DMS79 (cell line): ENCODE results near the gene TRMT44.
A peak's percentile ranks its signal among the peaks of the same experiment; 100 is the strongest.
"Not testable (repeated sequence)": the region's sequence is repeated elsewhere in the genome, so short reads cannot be mapped to it uniquely, and the experiment has no call there.

ENCODE experiments used
- DNase-seq: peaks from one replicate; lab custom pipeline; 2025; lab: John Stamatoyannopoulos, UW

Gene TRMT44

DNA sequence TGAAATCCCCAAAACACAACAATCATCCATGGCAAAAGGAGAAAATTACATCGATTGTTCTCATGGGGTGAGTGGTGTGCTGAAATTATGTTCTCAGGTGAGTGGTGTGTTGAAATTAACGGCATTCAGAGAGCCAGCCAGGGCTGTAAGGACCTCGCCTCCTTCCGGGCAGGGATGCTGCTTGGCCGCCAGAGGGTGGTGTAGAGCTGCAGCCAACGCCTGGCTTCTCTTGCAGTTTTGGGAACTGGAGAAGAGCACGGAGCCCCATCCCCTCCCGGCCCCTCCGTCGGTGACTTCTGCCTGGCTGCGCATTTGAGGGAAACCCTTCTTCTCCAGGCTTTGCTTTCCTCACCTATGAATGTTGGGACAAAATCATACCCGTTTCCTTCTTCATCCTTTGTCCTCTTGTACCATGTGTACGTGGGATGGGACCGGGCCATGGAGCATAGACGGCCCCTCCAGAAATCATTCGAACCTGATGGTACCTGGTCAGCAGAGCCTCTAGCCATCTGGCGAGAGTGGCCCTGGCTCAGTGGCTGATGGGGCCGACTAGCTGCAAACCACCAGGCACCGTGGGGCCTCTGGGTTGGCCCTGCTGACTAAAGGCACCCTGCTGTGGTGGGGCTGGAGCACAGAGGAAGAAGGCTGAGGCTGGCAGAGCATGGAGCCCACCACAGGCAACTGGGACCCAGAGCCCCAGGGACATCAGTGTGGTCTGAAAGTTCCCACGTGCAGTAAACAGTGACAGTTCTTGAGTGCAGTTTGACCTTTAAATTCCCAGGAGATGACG lies 28.4 kb downstream of the TRMT44 start:
- peak; percentile 3 for DNase-seq

DNA sequence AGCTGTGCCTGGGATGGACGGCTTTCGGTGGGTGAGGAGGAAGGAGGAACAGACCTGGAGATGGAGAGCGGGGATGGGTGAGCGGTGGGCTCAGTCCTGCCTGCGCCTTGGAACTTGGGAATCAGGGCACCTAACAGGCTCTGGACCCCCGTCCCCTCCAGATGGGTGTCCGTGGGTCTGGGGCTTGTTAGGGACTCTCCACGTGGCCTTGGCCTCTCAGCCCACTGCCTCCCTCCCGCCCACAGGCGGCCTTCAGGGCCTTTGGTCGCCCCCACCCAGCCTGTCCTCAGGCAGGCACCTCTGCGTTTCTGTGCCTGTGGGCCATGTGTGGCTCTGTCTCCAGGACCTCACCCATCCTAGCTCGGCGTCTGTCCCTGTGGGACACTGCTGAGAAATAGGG lies 29.0 kb downstream of the TRMT44 start:
- no peak for DNase-seq

DNA sequence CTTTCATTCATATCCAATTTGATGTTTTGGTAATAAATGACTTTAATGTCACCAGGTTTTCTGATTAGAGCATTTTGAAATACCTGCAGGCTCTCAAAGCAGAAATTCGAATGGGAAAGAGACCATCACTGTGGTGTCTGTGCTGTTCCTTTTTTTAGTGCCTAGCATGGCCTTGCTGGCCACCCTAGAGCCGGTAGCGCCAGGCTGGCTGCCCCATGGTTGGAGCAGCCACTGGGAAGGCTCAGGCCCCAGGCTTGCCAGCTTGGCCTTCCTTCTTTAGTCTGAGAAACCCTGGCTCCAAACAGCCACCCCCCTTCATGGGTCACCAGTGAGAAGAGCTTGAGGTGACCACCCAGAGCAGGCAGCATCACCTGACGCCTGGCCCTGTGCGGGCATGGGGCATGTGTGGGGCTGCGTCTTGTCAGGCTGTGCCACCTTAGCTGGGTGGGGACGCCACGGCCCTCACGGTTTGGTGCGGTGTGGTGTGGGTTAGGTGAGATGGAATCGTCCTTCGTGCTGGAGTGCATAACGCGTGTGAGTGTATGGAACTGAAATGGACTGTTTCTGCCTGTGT lies 30.0 kb downstream of the TRMT44 start:
- DNase-seq, result no peak

DNA sequence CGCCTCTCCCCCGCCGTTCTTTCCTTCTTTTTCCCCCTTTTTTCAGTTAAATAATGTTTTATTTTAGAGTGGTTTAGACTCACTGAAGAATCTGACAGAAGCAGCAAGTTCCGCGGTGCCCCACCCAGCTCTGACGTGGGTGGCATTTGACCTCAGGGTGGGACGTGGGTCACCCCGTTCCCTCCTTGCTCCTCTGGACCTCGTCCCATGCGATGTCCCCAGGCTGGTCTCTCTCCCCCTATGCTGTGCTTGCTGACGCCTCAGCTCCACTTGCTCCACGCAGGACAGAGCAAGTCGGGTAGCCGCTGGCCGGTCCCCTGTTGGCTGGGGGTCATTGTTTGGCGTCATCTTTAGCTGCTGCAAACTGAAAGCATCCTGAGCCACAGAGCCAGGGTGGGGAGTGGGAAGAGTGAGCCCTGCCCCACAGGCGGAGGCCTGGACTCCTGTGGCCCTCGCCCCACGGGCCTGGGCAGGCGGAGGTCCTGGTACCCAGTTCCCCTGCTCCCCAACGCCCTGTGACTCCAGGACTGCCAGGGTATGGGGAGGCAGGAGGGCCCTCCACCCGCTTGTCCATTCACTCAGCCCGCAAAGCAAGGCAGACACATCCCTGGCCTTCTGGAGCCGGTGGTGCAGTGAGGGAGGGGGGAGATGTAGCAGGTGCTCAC lies 30.8 kb downstream of the TRMT44 start:
- no peak for DNase-seq

DNA sequence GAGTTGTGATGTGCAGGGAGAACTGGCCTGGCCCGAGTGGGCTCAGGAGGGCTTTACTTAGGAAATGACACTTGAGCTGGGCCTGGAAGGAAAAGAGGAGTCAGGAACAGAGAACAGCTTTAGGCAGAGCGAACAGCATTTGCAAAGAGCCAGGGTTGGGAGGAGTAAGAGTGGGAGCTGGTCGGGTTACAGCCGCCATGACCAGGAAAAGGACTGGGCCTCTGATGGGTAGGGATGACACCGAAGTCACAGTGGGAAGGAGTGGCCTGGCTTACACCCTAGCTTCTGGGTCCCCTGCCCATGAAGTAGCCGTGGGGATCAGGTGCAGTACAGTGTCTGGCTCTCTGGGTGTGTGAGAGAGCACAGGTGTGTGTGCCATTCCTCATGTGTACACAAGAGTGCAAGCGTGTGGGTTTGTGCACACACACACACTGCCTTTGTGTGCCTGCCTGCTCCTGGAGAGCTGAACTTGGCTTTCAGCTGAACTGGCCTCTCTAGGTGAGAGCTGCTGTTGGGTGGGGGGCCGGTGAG lies 31.6 kb downstream of the TRMT44 start:
- DNase-seq, result no peak

DNA sequence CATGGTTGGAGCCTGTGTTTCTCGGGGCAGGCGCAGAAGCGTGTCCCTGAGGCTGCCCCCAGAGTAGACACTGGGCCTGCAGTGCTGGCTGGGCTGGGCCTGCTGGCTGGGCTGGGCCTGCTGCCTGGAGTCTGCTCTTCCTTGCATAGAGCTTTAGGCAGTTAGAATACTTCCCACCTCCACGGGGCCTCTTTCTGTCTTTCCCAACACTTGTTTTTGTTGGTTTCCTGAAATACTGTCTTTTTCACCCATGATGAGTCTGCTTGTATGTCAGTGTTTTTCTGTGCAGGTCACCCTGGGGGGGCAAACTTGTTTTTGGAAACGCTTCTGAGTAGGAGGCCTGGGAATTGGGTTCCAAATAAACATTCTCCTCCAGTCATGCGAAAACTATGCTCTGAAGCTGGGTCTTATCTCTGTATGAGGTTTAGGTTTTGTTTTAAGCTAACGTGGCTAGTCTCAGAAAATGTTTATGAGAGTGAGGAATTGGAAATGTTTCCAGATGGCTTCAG lies 32.2 kb downstream of the TRMT44 start:
- DNase-seq, result no peak

DNA sequence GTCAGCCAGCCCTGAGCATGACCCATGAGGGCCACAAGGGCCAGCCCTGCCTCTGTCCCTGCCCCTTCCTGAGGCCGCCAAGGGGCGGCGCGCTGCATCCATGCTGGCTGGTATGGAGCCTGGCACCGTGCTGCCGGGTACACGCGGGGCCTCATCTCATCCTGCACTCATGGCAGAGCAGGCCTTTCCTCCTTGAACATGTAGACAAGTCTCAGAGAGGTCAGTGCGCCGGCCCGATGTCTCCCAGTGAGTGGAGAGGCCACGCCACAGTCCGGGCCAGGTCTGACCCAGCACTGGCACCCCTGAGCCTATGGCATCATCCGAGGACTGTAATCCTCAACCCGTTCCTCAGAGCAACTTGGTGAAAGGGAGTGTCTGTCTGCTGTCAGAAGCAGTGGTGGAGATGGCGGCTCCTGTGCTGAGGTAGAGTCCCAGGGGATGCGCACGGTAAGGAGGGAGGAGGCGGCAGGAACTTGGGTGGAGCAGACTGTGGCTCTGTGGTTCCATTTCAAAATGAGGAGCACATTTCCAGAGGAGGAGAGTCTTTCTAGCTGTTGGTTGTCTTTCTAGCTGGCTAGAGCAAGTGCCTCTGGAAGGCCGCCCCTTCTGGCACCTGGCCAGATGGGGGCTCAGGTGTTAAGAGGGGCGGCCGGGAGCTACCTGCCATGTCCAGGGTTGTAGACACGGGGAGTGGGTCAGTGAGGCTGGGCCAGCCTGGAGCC lies 32.8 kb downstream of the TRMT44 start:
- DNase-seq, result no peak

DNA sequence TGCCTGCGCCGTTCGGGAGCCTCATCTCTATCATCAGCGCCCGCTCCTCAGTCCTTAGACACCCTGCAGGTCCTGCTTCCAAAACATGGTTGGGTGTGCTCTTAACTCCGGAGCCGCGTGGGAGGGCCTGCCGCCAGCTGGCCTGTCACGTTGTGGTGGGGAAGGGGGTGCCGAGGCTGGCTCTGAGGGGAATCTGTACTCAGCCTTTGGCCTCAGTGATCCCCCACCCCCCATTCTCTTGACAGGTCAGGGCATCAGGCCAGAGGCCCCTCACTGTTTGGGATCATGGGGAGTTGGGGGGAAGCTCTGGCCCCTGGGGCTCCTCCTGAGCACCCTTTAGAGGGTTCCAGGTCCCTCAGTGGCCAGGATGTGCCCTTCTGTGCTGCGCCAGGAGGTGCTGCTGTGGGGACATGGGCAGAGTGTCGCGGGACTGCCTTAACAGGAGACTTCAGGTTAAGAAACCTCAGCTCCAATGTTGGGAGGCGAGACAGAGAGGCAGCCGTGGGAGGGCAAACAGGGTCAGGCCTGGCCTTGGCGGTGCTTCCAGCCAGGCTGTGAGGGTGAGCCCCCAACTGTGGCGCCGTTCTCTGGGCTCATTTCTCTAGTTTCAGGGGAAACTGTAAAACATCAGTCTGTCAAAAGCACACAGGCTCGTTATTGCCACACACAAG lies 33.5 kb downstream of the TRMT44 start:
- DNase-seq, result no peak

DNA sequence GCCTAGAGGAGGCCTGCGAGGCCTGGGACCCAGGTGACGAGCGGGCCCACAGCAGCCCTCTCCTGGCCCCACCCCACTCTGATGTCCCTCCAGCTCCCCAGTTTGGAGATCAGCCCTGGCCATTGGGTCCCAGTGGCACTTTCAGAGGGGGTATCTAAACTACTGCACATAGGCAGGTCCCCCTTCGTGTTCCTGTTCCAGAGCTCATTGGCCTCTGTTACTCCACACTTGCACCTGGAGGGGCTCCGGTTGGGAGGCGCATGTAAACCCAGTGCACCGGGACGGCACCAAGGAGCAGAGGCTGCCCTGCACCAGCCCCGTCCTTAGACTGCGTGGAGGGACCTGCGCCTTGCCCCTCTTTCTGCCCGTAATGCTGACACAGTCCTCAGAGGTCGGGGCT lies 34.3 kb downstream of the TRMT44 start:
- DNase-seq, result no peak

DNA sequence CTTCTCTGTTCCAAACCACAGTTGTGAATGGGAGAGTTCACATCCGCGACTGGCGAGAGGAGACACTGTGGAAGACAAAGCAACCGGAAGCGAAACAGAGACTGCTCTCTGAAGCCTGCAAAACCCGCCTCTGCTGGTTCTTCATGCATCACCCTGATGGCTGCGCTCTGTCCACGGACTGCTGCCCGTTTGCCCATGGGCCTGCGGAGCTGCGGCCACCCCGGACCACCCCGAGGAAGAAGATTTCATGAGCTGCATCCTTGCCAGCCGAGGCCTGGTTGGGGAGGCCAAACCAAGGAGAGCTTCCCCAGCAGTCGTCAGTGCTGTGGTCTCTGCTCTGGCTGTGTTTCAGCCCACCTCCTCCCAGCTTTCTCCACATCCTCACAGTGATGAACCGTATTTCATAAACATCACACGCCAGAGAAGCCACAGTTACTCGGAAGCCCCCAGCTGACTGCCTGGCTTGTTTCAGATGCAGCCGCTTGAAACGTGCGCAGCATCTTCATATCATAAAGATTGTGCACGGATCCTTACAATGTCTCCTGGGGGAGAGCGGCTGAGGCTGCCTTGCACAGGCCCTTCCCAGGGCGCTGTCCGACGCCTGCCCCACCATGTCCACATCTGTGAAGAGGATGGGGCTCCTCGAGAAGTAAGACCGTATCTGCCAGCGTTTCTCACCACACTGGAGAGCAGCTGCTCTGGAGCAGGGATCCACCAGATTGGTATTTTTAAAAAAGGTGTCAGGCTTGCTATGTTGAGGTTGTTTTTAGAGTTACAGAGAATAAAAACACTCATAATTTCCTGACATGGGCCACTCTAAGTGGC lies 35.4 kb downstream of the TRMT44 start:
- no peak for DNase-seq

DNA sequence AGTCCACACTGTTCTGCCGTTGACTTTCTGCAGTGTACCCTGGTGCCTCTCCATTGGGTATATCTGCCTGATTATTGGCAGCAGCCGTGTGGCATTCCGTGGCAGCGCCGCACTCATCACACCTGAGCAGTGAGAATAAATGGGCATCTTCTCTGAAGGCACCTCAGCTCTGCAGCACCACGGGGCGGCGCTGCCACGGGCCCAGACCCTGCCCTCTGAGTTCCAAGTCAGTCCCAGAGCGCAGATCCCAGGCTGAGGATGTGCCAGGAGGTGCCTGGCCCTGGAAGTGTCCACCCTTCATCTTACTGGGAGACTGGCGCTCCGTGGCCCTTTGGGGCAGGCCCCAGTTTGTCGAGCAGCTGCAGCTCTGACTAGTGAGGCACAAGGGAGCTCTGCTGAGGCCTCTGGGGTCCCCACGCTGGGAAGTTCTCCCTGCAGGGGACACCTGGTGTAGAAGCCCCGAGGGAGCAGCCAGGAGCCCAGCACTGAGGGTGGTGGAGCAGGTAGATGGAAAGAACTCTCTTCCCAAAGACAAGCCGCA lies 36.6 kb downstream of the TRMT44 start:
- no peak for DNase-seq

DNA sequence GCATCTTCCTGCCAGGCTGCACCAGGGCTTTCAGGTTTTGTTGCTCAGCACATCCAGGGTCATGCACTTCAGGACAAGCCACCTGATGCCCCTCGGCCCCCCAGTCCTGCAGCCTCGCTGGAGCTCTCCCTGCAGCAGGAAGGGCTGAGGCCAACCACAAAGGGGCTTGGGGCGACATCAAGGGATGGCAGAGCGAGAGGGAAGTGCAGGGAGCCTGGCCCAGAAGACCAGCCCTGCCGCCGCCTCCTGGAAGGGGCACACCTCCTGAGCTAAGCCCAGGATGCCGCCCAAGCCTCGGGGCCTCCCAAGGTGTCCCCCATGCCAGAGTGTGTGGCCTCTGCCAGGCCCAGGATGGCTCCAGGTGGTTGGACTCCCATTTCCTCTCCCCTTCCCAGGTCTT lies 37.1 kb downstream of the TRMT44 start:
- DNase-seq, result no peak

DNA sequence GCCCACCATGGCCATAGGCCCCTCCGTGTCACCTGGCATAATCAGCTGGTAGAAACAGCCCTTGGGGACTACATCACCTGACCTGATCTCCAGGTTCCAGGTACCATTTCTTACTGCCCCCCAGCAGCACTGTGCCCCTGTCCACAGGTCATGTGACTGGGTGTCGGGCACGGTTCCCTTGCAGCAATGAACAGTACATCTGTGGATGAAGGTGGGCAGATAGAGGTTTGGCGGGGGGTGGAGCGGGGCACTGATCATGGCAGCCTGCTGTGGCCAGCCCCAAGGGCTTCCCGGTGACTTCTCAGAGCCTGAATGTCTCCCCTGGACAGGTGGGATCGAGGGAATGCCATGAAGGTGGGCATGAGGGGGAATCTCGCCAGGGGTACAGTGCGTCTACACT lies 37.8 kb downstream of the TRMT44 start:
- DNase-seq, result no peak

DNA sequence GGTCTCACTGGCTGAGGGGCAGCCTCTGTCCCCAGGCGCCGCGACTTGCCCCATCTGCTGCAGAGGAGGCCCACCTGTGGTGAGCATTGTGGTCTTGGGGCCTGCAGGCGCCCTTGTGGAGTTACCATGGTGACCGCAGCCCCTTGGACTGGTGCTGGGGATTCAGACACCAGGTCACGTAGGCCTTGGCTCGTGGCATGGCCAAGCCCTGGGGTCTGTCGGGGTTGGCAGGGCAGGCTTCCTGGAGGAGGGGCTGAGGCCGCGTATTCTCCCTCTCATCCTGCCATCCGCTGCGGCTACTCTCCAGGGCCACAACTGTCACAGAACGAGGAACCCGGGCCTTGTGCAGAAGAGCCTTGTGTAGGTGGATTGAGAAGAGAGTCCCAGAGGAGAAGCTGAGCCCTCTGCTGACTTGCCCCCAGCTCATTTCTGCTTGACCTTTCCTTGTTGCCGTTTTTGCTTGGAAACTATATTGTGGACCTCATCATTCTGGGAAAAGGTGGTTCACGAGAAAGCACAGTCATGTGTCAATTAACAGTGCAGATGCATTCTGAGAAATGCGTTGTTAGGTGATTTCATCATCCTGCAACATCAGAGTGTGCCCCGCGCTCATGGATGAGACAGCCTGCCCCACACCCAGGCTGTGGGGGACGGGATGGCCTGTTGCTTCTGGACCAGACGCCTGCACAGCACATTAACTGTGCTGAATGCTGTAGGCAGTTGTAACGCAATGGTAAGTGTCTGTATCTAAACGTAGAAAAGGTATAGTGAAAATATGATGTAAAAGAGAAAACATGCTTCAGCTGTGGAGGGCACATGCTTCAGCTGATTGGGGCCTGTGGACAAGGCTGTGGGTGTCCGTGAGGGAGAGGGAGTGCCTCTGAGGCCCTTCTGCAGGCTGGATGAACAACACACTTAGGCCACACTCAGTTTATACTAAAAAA lies 38.5 kb downstream of the TRMT44 start:
- DNase-seq, result no peak

DNA sequence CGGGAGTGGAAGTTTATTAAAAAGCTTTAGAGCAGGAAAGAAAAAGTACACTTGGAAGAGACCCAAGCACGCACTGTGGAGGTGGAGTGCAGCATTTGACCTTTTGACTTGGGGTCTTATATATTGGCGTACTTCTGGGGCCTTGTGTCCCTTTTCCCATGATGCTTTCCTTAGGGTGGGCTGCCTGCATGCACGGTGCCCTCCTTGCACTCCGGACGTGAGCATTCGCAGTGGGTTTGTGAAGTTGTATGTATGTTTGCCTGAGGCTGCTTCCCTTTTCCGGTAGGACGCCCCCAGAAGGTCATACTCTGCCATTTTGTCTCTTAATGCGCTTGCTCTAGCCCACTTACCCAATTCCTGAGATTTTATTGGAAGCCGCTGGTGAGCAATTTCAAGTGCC lies 39.6 kb downstream of the TRMT44 start:
- DNase-seq, result no peak

DNA sequence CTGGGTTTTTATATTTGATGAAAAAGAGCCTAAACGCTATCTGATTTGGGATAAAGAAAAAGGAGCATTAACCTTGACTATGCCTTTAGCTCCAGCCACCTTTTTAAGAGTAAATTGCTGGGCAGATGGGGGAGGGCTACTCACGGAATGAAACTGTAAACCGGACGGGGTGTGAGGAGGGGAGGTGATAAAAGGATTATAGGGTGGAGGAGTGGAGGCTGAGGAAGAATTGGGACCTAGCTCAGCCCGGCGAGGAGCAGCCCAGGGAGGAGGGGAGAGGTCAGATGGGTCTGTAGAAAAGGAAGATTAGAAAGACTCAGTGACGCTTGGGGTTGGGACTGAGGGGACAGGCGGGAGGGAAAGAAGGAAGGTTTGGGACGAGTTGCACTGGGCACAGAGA lies 46.1 kb downstream of the TRMT44 start:
- not testable (repeated sequence) for DNase-seq

DNA sequence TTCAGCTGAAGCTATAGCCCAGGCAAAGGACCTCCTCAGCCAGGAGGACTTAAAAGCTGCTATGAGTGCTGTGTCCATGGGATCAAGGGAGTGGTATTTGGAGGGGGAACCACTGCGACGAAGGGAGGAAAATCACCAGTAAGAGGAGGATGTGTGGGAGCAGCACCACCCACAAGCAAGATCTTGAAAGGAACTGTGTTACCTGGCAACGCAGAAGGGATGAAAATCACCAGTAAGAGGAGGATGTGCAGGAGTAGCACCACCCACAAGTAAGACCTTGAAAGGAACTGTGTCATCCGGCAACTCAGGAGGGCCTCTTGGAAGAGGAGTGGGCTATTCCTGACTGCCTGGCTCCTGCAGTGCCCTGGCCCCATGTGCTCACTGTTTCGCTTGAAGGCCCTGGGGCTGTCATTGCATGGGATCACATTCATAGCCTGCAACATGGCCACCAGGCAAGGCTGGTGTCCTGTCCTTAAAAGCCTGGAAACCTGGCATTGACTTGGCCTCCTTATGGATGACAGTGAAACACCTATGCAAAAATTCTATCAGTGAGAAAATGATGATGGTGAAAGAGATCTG lies 48.3 kb downstream of the TRMT44 start:
- no peak for DNase-seq

DNA sequence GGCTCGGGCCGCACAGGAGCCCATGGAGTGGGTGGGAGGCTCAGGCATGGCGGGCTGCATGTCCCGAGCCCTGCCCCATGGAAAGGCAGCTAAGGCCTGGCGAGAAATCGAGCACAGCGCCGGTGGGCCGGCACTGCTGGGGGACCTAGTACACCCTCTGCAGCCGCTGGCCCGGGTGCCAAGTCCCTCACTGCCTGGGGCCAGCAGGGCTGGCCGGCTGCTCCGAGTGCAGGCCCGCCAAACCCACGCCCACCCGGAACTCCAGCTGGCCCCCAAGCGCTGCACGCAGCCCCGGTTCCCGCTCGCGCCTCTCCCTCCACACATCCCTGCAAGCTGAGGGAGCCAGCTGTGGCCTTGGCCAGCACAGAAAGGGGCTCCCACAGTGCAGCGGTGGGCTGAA lies 50.9 kb downstream of the TRMT44 start:
- DNase-seq, result not testable (repeated sequence)

DNA sequence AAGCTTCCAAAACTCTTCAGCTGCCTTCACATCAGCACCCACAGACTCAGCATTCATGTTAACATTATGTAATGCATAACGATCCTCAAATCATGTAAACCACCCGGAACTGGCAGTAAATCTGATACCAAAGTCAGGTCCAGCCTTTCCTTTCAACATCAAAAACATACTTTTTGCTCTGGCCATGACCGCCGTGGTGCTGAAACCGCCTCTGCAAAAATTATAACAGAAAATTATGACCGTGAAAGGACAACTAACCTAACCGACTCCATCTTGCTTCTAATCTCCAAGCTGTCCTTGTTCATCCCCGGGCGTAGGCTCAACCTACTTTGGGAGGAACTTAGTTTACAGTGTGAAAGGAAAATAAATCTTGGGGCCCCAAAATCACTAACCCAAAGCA lies 51.6 kb downstream of the TRMT44 start:
- no peak for DNase-seq
